CD4-positive, alpha-beta memory T cell (primary cell): Measurements from ENCODE around the gene MBD4. TPM values are rescaled to one million over a fixed set of nuclear protein-coding genes. Genes with fewer than 3 reads are reported as not detected.

Experiments
- CTCF ChIA-PET: fragments of 350-600 bp; sonication (Branson Sonifier 250); formaldehyde crosslinking; loops from one replicate; lab custom pipeline; 2021; ENCODE audit warnings: inconsistent platforms; ENCODE audit not compliant: partially characterized antibody; lab: Charles Lee
- POLR2A ChIA-PET: fragments of 350-600 bp; sonication (Branson Sonifier 250); formaldehyde crosslinking; loops from one replicate; lab custom pipeline; 2021; ENCODE audit not compliant: partially characterized antibody; lab: Charles Lee
- DNase-seq, 5 donors: peaks; one replicate each; pipeline versions ENCODE4 v3.0.0 to v3.0.0-alpha.2; 2020 to 2022; ENCODE audit warnings: mixed read lengths in 1 of 5
- H3K27ac ChIP-seq: one replicate; pipeline ENCODE4 v1.7.0; 2013; ENCODE audit warnings: low read depth, low read length
- H3K27me3 ChIP-seq: 2 replicates; pipeline ENCODE4 v1.7.0; 2013; ENCODE audit warnings: mild to moderate bottlenecking, low read length, moderate library complexity; ENCODE audit not compliant: insufficient read depth
- H3K36me3 ChIP-seq: 2 replicates; pipeline ENCODE4 v1.7.0; 2013; ENCODE audit warnings: mild to moderate bottlenecking, low read length, moderate library complexity; ENCODE audit not compliant: insufficient read depth
- H3K4me1 ChIP-seq: 2 replicates; pipeline ENCODE4 v1.7.0; 2013; ENCODE audit warnings: mild to moderate bottlenecking, low read length, moderate library complexity; ENCODE audit not compliant: insufficient read depth
- H3K4me3 ChIP-seq, 2 donors: one replicate each; pipeline ENCODE4 v1.7.0; 2013; ENCODE audit warnings: low read length in 2 of 2, mild to moderate bottlenecking in 1 of 2
- H3K9me3 ChIP-seq, 2 donors: one replicate each; pipeline ENCODE4 v1.7.0; 2013; ENCODE audit warnings: low read length in 2 of 2, control low read depth in 1 of 2; ENCODE audit not compliant: control insufficient read depth in 1 of 2
- H3K27ac Mint-ChIP-seq, 7 donors: one replicate each; pipeline ENCODE4 v1.8.0; 2020 to 2021; ENCODE audit warnings: mixed read lengths in 7 of 7, mild to moderate bottlenecking in 6 of 7, inconsistent platforms in 3 of 7, moderate library complexity in 3 of 7
- H3K27me3 Mint-ChIP-seq, 2 donors: one replicate each; pipeline ENCODE4 v1.8.0; 2020 to 2021; ENCODE audit warnings: mixed read lengths in 2 of 2
- H3K36me3 Mint-ChIP-seq, 2 donors: one replicate each; pipeline ENCODE4 v1.8.0; 2020 to 2021; ENCODE audit warnings: mixed read lengths in 2 of 2, inconsistent platforms in 1 of 2, mild to moderate bottlenecking in 1 of 2
- H3K4me1 Mint-ChIP-seq, 4 donors: one replicate each; pipeline ENCODE4 v1.8.0; 2020 to 2021; ENCODE audit warnings: mixed read lengths in 4 of 4, mild to moderate bottlenecking in 1 of 4
- H3K4me3 Mint-ChIP-seq, 8 donors: one replicate each; pipeline ENCODE4 v1.8.0; 2020 to 2021; ENCODE audit warnings: mixed read lengths in 8 of 8, mild to moderate bottlenecking in 7 of 8, moderate library complexity in 6 of 8, inconsistent platforms in 3 of 8
- H3K9me3 Mint-ChIP-seq, 8 donors: one replicate each; pipeline ENCODE4 v1.8.0; 2020 to 2021; ENCODE audit warnings: mixed read lengths in 8 of 8, mild to moderate bottlenecking in 5 of 8, inconsistent platforms in 3 of 8, moderate library complexity in 1 of 8
- intact Hi-C: fragments of 100-400 bp; cut with micrococcal nuclease; formaldehyde crosslinking; loops from one replicate; pipeline ENCODE4 v1.15.1; 2023
- polyA plus RNA-seq, 2 donors: library from polyadenylated mRNA; unstranded; fragments of 300-500 nt; fragmentation: Illumina TruSeq; gene quantifications; one replicate each; pipeline ENCODE4 v1.2.3, GENCODE V29; 2021
- total RNA-seq, 2 experiments: library from RNA; stranded (reverse); gene quantifications; one replicate each; pipeline ENCODE4 v1.2.3, GENCODE V29; 2021

Gene MBD4
- total and polyA plus RNA-seq, 4 experiments from 2014 or later = 36.6 to 58.0 (median 52.6) TPM

DNA sequence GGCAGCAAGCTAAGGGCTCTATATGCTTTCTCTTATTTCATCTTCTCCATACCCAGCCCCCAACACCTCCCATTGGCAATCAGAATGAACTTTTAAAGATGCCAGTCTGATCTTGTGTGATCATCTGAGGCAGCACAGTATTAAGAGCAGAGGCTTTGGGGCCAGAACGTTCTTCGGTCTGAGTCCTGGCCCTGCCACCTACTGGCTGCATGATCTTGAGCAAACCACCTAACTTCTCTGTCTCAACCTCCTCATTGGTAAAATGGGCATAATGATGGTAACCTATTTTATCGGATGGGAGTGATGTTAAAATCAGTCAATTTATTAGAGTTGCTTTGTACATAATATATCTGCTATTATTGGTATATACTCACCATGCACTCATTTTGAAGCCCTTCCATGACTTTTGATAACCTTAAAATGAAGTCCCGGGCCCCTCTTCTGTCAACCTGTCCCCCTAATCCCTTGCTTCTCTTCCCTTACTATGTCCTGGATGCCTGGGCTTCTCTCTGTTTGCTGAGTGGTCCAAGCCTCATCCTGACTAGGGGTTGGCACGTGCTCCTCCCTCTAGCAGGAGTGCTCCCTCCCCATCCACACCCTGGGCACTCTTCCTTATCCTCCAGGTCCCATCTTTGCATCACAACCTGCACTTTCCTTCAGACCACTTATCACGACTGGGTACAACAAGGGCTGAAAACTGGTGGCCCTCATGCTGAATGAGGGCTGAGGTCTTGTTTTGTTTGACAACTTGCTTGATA is 17.6 kb downstream of the MBD4 start:
- Mint-ChIP-seq H3K36me3 (no peaks in the 10 kb centered on the region), H3K4me3 (no peak overlapping the region), H3K4me1 (no peaks in the 10 kb centered on the region), H3K27me3 (no peaks in the 10 kb centered on the region), H3K27ac (peak overlapping the region in 1 of 7 donors; percentile 44), H3K9me3 (no peaks in the 10 kb centered on the region)
- Histone ChIP-seq H3K9me3 (no peaks in the 10 kb centered on the region), H3K36me3 (no peaks in the 10 kb centered on the region), H3K27me3 (no peaks in the 10 kb centered on the region), H3K27ac (no peak overlapping the region), H3K4me3 (no peak overlapping the region), H3K4me1 (no peaks in the 10 kb centered on the region)
- no peak for DNase-seq
- intact Hi-C loops = loop anchor here (10.0 kb wide), 1 partner anchor 447 kb away; no protein-coding TSS in a partner anchor
- ChIA-PET CTCF (no interaction called here), POLR2A (no interaction called here)

DNA sequence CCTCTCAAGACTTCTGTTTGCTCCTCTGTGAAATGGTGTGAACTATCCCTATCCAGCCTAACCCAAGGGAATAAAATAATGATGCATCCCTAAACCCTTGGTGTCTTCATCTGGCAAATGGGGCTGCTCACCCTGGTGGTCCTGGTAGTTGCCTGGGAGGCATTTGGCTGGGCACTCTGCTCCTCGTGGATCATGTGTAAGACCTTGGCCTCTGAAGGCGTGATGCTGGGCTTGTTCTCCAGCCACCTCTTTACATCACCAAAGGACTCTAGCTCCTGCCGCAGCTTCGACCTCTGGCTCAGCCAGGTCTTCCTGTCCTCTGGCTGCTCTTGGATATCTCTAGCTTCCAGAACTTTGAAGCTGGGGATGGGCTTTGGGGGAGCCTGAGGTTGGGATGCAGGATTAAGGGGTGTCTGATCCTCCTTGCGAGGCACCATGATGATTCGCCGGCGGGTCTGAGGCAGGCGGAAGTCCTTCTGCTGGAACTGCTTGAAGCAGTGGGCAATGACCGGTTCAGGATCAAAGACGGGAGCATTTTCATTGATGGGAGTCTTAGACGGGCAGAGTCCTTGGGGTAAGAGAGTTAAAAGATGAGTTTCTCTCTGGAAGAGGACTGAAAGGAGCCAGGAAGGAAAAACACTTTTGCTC is 18.4 kb downstream of the MBD4 start:
- POLR2A ChIA-PET = no interaction called here
- Histone ChIP-seq H3K9me3 (no peaks in the 10 kb centered on the region), H3K4me1 (no peaks in the 10 kb centered on the region), H3K27me3 (no peaks in the 10 kb centered on the region), H3K36me3 (no peaks in the 10 kb centered on the region), H3K27ac (no peak overlapping the region), H3K4me3 (no peak overlapping the region)
- CTCF ChIA-PET = no interaction called here
- no peak for DNase-seq
- Mint-ChIP-seq H3K36me3 (no peaks in the 10 kb centered on the region), H3K4me3 (no peak overlapping the region), H3K9me3 (no peaks in the 10 kb centered on the region), H3K27me3 (no peaks in the 10 kb centered on the region), H3K27ac (no peak overlapping the region), H3K4me1 (no peaks in the 10 kb centered on the region)
- intact Hi-C loops = loop anchor here (10.0 kb wide), 1 partner anchor 447 kb away; no protein-coding TSS in a partner anchor

DNA sequence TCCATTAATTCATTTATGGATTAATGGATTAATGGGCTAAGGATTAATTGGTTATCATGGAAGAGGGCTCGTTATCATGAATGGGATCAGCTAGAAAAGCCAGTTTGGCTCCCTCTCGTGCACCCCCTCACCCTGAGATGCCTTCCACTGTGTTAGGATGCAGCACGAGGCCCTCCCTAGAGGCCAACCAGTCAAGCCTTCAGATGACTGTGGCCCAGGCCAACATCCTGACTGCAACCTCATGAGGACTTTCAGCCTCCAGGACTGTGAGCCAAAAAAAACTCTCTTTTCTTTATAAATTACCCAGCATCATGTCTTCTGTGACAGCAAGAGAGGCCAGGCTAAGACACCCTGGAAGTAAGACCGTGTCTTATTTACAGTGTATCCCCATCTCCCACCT is 20.3 kb downstream of the MBD4 start:
- ChIA-PET CTCF (no interaction called here), POLR2A (interaction anchor here (0.7 to 1.0 kb wide), 2 partner anchors 24 to 366 kb away, joined by 3 read pairs; no protein-coding TSS in a partner anchor)
- no peak overlapping the region for H3K4me3 Mint-ChIP-seq
- H3K36me3 Mint-ChIP-seq = no peaks in the 10 kb centered on the region
- H3K4me1 Mint-ChIP-seq = no peaks in the 10 kb centered on the region
- H3K27me3 Mint-ChIP-seq = peaks cover 0 to 2% of the 10 kb centered on the region in 2 donors
- H3K27ac Mint-ChIP-seq = no peak overlapping the region
- no peaks in the 10 kb centered on the region for H3K27me3 ChIP-seq
- intact Hi-C loops = no loop called here
- DNase-seq = no peak
- H3K27ac ChIP-seq = no peak overlapping the region
- H3K4me3 ChIP-seq = no peak overlapping the region
- H3K4me1 ChIP-seq = no peaks in the 10 kb centered on the region
- no peaks in the 10 kb centered on the region for H3K36me3 ChIP-seq
- H3K9me3 Mint-ChIP-seq = no peaks in the 10 kb centered on the region
- H3K9me3 ChIP-seq = no peaks in the 10 kb centered on the region

DNA sequence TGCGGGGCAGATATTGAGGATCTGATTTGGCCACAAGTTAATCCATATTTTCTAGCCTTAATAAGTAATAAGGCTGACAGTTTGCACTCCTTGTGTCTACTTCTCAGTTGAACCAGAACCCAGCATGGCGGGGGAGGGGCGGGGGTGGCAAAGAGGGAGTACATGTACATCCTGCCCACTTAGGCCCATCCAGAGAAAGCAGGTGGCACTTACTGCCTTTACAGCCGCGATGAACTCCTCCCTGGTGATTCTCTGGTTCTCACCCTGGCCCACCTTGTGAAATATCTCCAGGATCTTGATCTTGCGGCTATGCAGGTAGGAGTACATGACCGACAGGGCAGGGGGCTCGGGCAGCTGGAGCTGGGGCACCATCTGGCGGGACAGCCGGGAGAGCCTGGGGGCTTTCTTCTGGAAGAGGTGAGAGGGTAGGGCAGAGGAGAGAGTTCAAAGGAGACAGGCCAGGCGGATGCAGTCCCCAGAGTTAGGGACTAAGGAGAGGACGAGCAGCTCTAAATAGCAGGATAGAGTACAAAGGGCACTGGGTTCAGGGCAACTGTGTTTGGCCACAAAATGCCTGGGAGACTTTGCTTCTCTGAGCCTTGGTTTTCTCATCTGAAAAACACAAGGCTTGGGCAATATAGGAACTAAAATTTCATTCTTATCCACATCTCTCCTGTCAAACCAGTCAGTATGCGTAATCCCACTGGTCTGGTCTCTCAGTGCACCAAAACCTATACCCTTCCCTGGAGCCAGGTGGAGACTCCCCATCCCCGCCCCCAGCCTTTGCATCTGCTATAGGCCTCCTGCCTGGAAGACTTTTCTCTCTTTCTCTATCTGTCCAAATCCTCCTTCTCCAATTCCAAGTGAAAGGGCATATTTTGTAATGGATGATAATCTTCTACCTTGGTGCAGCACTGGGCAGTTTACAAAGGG is 21.4 kb downstream of the MBD4 start:
- Histone ChIP-seq H3K27me3 (no peaks in the 10 kb centered on the region), H3K27ac (no peak overlapping the region), H3K4me3 (no peak overlapping the region), H3K36me3 (no peaks in the 10 kb centered on the region), H3K4me1 (no peaks in the 10 kb centered on the region), H3K9me3 (no peaks in the 10 kb centered on the region)
- ChIA-PET POLR2A (no interaction called here), CTCF (no interaction called here)
- Mint-ChIP-seq H3K4me1 (no peaks in the 10 kb centered on the region), H3K27me3 (peaks cover 0 to 2% of the 10 kb centered on the region in 2 donors), H3K4me3 (no peak overlapping the region), H3K27ac (peak overlapping the region in 1 of 7 donors; percentile 80), H3K36me3 (no peaks in the 10 kb centered on the region), H3K9me3 (no peaks in the 10 kb centered on the region)
- intact Hi-C loops = no loop called here
- DNase-seq = no peak

DNA sequence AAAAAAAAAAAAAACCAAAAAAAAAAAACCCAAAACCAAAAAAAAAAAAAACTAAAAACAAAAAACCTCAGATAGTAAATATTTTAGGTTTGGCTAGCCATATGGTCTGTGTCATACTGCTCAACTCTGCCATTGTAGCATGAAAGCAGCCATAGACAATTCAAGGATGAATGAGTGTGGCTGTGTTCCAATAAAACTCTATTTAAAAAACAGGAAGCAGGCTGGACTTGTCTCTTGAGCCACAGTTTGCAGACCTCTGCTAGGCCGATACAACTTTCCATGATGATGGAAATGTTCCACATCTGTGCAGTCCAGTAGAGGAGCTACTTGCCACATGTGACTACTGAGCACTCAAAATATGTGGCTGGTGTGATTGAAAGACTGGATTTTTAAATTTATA is 22.4 kb downstream of the MBD4 start:
- no peak for DNase-seq
- no peaks in the 10 kb centered on the region for H3K36me3 Mint-ChIP-seq
- Histone ChIP-seq H3K4me3 (no peak overlapping the region), H3K27me3 (no peaks in the 10 kb centered on the region), H3K9me3 (no peaks in the 10 kb centered on the region), H3K27ac (no peak overlapping the region), H3K36me3 (no peaks in the 10 kb centered on the region), H3K4me1 (no peaks in the 10 kb centered on the region)
- peaks cover 0 to 2% of the 10 kb centered on the region in 2 donors for H3K27me3 Mint-ChIP-seq
- POLR2A ChIA-PET = no interaction called here
- no peaks in the 10 kb centered on the region for H3K4me1 Mint-ChIP-seq
- H3K27ac Mint-ChIP-seq = no peak overlapping the region
- intact Hi-C loops = no loop called here
- CTCF ChIA-PET = no interaction called here
- H3K9me3 Mint-ChIP-seq = no peaks in the 10 kb centered on the region
- no peak overlapping the region for H3K4me3 Mint-ChIP-seq

DNA sequence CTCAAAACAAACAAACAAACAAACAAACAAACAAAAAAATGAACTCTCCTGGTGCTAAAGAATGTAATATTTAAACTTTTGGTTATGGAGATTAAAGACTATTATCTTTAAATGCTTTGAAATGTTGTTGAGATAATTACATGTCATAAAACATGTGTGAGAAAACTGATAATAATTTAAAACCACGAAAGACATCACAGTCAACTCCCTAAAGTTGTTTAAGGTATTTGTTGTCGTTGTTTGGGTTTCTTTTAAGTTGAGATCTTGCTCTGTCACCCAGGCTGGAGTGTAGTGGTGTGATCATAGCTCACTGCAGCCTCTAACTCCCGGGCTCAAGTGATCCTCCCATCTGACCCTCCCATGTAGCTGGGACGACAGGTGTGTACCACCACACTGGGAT is 23.3 kb downstream of the MBD4 start:
- Histone ChIP-seq H3K4me1 (no peaks in the 10 kb centered on the region), H3K36me3 (no peaks in the 10 kb centered on the region), H3K27ac (no peak overlapping the region), H3K9me3 (no peaks in the 10 kb centered on the region), H3K4me3 (no peak overlapping the region), H3K27me3 (no peaks in the 10 kb centered on the region)
- ChIA-PET CTCF (interaction anchor here (1.1 kb wide), 1 partner anchor 74 kb away, joined by 3 read pairs; no protein-coding TSS in a partner anchor), POLR2A (no interaction called here)
- Mint-ChIP-seq H3K4me3 (no peak overlapping the region), H3K4me1 (no peaks in the 10 kb centered on the region), H3K27me3 (peaks cover 0 to 2% of the 10 kb centered on the region in 2 donors), H3K36me3 (no peaks in the 10 kb centered on the region), H3K27ac (no peak overlapping the region), H3K9me3 (no peaks in the 10 kb centered on the region)
- intact Hi-C loops = no loop called here
- no peak for DNase-seq

DNA sequence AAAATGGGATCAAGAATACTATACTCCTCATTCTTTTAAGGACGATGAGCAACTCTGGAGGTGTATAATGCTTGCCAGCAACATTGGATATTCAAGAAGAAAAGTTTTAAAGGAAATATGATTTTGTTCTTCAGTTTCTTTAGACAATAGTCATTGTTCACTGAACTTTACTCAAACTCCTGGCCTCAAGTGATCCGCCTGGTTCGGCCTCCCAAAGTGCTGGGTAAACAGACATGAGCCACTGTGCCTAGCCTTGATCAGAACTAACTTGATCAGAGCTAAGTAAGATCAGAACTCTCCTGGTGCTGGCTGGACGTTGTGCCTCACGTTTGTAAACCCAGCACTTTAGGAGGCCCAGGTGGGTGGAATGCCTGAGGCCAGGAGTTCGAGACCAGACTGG is 23.9 kb downstream of the MBD4 start:
- H3K4me3 Mint-ChIP-seq = no peak overlapping the region
- no peak overlapping the region for H3K27ac Mint-ChIP-seq
- intact Hi-C loops = no loop called here
- no peaks in the 10 kb centered on the region for H3K27me3 ChIP-seq
- H3K4me3 ChIP-seq = no peak overlapping the region
- ChIA-PET CTCF (interaction anchor here (1.1 kb wide), 1 partner anchor 75 kb away, joined by 3 read pairs; no protein-coding TSS in a partner anchor), POLR2A (no interaction called here)
- no peak for DNase-seq
- no peaks in the 10 kb centered on the region for H3K4me1 Mint-ChIP-seq
- H3K27ac ChIP-seq = no peak overlapping the region
- no peaks in the 10 kb centered on the region for H3K9me3 ChIP-seq
- no peaks in the 10 kb centered on the region for H3K4me1 ChIP-seq
- H3K27me3 Mint-ChIP-seq = peaks cover 0 to 2% of the 10 kb centered on the region in 2 donors
- no peaks in the 10 kb centered on the region for H3K9me3 Mint-ChIP-seq
- no peaks in the 10 kb centered on the region for H3K36me3 Mint-ChIP-seq
- no peaks in the 10 kb centered on the region for H3K36me3 ChIP-seq
